Measurements from ENCODE around the gene LRIT2.

Gene LRIT2

DNA sequence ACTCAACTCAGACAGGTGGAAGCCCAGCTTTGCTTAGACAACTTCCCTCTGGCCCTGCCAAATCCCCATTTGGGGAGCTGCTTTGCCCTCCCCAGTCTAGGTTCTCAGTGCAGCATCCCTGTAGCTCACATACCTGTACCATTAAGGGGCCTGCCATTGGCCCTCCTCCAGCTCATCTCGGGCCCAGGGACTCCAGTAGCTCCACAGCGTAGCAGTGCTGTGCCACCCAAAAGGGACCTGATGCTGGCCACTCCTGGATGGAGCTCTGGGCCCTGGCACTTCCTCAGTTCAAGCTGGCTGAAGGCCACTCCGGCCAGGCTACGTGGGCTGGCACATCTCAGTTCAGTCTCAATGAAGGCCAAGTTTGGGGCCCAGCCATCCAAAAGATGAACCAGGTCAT, 8.6 kb upstream of the LRIT2 start:
- no peaks in the 10 kb centered on the region for H3K36me3 ChIP-seq (ENCODE audit: insufficient read depth, low read length)
- peaks cover 4% of the 10 kb centered on the region for H3K9me3 ChIP-seq (ENCODE audit: low read length)
- no peaks in the 10 kb centered on the region for H3K27me3 ChIP-seq (ENCODE audit: insufficient read depth, low read length)
- H2AFZ ChIP-seq (ENCODE audit: low read depth, low read length): no peak overlapping the region
- H3K4me1 ChIP-seq (ENCODE audit: insufficient read depth, low read length): no peaks in the 10 kb centered on the region
- H3K4me3 ChIP-seq (ENCODE audit: low read length): no peak overlapping the region

DNA sequence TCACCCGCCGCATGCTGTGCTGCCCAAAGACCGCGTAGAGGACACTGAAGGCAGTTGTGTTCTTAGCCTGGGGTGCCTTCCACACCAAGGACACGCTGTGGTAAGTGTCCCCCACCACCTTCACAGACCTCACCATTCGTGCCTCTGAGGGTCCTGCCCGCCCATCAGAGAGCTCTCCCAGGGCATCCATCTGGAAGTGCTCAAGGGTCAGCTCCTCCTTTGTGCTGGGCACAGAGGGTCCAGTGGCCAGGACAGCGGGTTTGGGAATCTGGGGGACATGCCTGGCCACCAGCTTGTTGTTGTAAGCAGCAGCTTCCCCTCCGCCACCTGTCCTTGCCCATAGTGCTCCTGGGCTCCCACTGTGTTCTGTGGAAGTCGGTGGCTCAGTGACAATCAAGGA, 7.0 kb upstream of the LRIT2 start:
- no peak overlapping the region for H2AFZ ChIP-seq (ENCODE audit: low read depth, low read length)
- H3K4me3 ChIP-seq (ENCODE audit: low read length): no peak overlapping the region
- H3K4me1 ChIP-seq (ENCODE audit: insufficient read depth, low read length): no peaks in the 10 kb centered on the region
- no peaks in the 10 kb centered on the region for H3K27me3 ChIP-seq (ENCODE audit: insufficient read depth, low read length)
- H3K36me3 ChIP-seq (ENCODE audit: insufficient read depth, low read length): no peaks in the 10 kb centered on the region
- H3K9me3 ChIP-seq (ENCODE audit: low read length): peaks cover under 1% of the 10 kb centered on the region

DNA sequence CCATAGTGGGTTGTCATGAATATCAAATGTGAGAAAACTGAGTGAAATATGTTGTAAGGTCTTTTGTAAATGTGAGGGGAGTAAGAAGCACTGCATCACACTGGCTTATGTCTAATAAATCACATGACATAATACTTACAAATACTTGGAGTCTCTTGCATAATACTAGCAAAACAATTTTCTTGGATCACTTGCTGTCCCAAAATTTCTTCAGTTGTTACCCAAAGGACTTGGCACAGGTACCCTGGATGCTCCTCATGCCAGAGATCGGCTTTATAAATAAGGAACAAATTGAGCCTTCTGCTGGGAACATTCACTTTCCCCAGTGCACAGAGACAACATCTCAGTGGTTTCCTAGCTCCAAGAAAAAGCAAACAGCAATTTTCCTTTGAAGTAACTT, 5.0 kb upstream of the LRIT2 start:
- Histone ChIP-seq H3K4me1 (ENCODE audit: insufficient read depth, low read length) (no peaks in the 10 kb centered on the region), H3K9me3 (ENCODE audit: low read length) (no peaks in the 10 kb centered on the region), H2AFZ (ENCODE audit: low read depth, low read length) (no peak overlapping the region), H3K4me3 (ENCODE audit: low read length) (no peak overlapping the region), H3K36me3 (ENCODE audit: insufficient read depth, low read length) (no peaks in the 10 kb centered on the region), H3K27me3 (ENCODE audit: insufficient read depth, low read length) (peaks cover 3% of the 10 kb centered on the region)

DNA sequence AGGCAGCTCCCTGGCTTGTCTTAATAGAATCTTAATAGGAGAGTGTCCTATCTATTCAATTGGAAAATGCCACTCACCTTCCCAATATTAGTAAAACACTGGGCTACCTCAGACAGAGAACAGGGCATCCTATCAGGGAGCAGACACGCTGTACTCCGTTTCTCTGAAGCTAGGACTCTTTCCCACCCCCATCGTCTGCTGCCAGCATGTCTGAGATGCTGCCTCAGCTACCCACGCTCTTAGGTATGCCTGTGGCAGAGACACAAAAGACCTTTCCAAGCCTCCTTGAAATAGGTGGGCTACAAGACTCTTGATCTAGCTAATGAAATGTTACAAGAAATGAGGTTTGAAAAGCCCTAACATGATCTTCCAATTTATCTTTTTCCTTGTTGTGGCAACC, 2.5 kb upstream of the LRIT2 start:
- Histone ChIP-seq H3K4me3 (ENCODE audit: low read length) (no peak overlapping the region), H3K36me3 (ENCODE audit: insufficient read depth, low read length) (no peaks in the 10 kb centered on the region), H2AFZ (ENCODE audit: low read depth, low read length) (no peak overlapping the region), H3K9me3 (ENCODE audit: low read length) (no peaks in the 10 kb centered on the region), H3K4me1 (ENCODE audit: insufficient read depth, low read length) (no peaks in the 10 kb centered on the region), H3K27me3 (ENCODE audit: insufficient read depth, low read length) (peaks cover 3% of the 10 kb centered on the region)

DNA sequence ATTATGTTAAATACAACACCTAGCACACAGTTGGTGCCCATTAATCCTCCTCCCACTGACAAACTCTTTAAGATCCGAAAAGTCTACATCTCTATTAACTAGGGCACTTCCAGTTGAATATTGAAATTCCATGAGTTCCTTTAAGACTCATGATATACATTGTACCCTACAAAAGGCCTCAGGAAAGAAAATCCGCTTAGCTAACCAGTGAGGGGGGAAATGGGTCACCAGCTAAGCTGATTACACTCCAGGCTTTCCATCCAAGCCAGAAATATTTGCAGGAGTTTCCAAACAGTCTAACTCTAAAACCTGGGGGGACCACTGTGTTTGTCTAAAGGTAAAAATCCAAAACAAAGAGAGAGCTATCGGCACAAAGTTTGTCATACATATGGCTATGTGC, 1.3 kb upstream of the LRIT2 start:
- Histone ChIP-seq H3K9me3 (ENCODE audit: low read length) (no peaks in the 10 kb centered on the region), H3K4me3 (ENCODE audit: low read length) (no peak overlapping the region), H3K4me1 (ENCODE audit: insufficient read depth, low read length) (no peaks in the 10 kb centered on the region), H2AFZ (ENCODE audit: low read depth, low read length) (no peak overlapping the region), H3K27me3 (ENCODE audit: insufficient read depth, low read length) (peaks cover 3% of the 10 kb centered on the region), H3K36me3 (ENCODE audit: insufficient read depth, low read length) (no peaks in the 10 kb centered on the region)

DNA sequence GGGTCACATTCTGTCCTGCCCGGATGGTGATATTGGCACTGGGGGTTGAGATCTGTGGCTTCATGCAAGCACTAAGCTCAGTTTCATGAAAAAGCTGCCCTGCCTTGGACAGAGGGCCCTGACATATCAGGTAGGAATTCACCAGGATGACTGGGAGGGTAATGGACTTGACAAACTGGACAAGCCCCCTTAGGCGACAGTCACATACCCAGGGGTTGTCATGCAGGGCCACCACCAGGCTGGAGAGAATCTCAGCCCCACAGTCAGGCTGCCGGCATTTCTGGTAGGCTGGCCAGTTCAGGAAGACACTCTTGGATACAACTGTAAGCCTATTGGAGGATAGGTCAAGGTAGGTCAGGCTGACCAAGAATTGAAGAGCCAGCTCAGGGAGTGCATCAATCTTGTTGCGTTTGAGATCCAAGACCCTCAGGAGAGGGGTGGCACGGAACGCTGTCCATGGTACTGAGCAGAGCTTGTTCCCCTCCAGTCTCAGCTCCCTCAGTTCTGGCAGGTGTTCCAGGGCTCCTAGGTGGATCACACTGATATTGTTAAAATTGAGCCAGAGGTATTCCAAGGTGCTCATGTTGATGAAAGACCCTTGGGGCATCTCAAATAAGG, 824 bp downstream of the LRIT2 start:
- Histone ChIP-seq H3K27me3 (ENCODE audit: insufficient read depth, low read length) (peaks cover 3% of the 10 kb centered on the region), H3K9me3 (ENCODE audit: low read length) (no peaks in the 10 kb centered on the region), H3K36me3 (ENCODE audit: insufficient read depth, low read length) (no peaks in the 10 kb centered on the region), H3K4me3 (ENCODE audit: low read length) (no peak overlapping the region), H2AFZ (ENCODE audit: low read depth, low read length) (no peak overlapping the region), H3K4me1 (ENCODE audit: insufficient read depth, low read length) (no peaks in the 10 kb centered on the region)

DNA sequence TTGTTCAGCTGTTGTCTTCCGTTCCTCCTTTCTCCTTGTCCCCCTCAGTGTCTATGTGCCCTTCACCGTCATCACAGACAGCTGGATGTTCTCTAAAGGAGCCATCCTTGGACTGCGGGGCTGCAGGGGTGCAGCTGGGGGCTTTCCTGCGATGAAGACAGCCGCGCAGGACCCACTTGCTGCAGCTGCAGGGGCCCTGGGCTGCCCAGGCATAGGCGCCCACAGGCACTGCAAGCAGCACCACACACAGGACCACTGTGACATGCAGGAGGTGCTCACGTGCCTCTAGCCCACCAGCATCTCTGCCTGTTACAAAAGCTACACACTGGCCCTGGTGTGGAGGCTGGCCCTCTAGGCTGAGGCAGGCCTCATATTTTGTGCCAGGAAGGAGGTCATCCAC, 3.4 kb downstream of the LRIT2 start:
- H3K9me3 ChIP-seq (ENCODE audit: low read length): no peaks in the 10 kb centered on the region
- peaks cover 10% of the 10 kb centered on the region for H3K27me3 ChIP-seq (ENCODE audit: insufficient read depth, low read length)
- H3K4me1 ChIP-seq (ENCODE audit: insufficient read depth, low read length): no peaks in the 10 kb centered on the region
- no peaks in the 10 kb centered on the region for H3K36me3 ChIP-seq (ENCODE audit: insufficient read depth, low read length)
- no peak overlapping the region for H2AFZ ChIP-seq (ENCODE audit: low read depth, low read length)
- H3K4me3 ChIP-seq (ENCODE audit: low read length): no peak overlapping the region

DNA sequence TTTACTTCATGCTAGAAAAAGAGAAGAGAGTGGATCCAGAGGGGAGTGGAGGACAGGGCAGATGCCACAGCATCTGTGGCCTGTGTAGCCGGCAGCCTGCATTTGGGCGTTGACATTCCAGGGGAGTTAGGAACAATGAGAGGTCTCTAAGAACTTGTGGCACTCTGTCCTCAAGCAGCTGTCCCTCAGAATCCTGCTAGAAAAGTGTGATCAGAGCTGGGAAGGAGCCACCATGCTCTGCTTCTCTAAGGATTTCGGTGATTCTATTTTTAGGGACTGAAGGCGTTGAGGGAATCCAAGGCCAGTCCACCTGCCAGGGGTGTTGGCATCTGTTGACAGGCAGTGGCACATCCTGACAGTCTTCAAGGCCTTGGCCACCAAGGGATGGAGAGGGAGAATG, 7.6 kb downstream of the LRIT2 start:
- peaks cover 8% of the 10 kb centered on the region for H3K27me3 ChIP-seq (ENCODE audit: insufficient read depth, low read length)
- H3K4me3 ChIP-seq (ENCODE audit: low read length): no peak overlapping the region
- H3K36me3 ChIP-seq (ENCODE audit: insufficient read depth, low read length): no peaks in the 10 kb centered on the region
- H3K4me1 ChIP-seq (ENCODE audit: insufficient read depth, low read length): no peaks in the 10 kb centered on the region
- H2AFZ ChIP-seq (ENCODE audit: low read depth, low read length): no peak overlapping the region
- H3K9me3 ChIP-seq (ENCODE audit: low read length): no peaks in the 10 kb centered on the region

DNA sequence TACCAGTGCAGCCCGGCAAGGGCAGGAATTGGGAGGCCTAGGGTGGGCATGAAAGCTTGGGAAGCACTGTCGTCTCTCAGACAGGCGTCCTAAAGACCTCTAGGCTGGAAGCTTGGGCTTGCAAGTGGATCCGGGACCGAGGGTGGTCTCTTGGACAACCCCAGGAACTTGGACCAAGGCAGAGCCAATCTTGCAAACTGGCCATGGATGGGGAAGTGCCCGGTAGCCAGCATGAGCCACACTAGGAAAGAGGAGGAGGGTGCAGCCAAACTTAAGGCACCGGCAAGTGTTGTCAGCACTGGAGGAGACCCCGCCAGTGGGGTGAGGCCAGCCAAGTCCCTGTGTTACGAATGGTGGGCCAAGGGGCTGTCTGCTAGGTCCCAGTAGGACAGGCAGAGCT, 8.5 kb downstream of the LRIT2 start:
- Histone ChIP-seq H3K4me1 (ENCODE audit: insufficient read depth, low read length) (no peaks in the 10 kb centered on the region), H3K27me3 (ENCODE audit: insufficient read depth, low read length) (peaks cover 8% of the 10 kb centered on the region), H3K9me3 (ENCODE audit: low read length) (no peaks in the 10 kb centered on the region), H3K4me3 (ENCODE audit: low read length) (no peak overlapping the region), H3K36me3 (ENCODE audit: insufficient read depth, low read length) (no peaks in the 10 kb centered on the region), H2AFZ (ENCODE audit: low read depth, low read length) (no peak overlapping the region)

DNA sequence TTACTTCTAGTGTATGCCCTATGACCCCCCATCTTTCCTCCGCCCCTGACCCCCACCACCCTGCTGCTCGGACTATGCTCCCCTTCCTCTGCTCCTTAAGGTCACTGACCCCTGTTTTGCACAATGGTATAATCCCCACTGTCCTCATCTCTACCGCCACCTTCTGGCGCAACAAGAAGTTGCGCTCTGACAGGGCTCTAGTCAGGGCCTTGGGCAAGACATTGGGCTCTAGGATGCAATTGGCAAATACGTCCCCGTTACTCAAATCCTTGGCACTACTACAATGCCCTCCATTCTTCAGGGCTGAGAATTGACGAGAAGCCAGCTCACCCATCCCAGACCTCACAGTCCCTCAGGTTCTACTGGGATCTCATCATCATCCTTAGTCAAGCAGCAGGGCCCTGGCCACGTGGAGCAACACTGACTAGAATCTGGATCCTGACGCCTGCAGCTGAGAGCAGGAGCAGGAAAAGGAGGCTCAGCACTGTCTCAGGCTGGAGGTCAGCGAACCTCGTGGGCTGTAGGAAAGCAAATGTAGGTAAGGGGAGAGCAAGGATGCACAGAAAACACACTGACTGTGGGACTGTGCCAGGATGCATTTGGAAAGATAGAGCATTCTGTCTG, 10.6 kb downstream of the LRIT2 start:
- H2AFZ ChIP-seq (ENCODE audit: low read depth, low read length): no peak overlapping the region
- H3K27me3 ChIP-seq (ENCODE audit: insufficient read depth, low read length): peaks cover 10% of the 10 kb centered on the region
- no peaks in the 10 kb centered on the region for H3K36me3 ChIP-seq (ENCODE audit: insufficient read depth, low read length)
- no peaks in the 10 kb centered on the region for H3K9me3 ChIP-seq (ENCODE audit: low read length)
- H3K4me3 ChIP-seq (ENCODE audit: low read length): no peak overlapping the region
- H3K4me1 ChIP-seq (ENCODE audit: insufficient read depth, low read length): no peaks in the 10 kb centered on the region

DNA sequence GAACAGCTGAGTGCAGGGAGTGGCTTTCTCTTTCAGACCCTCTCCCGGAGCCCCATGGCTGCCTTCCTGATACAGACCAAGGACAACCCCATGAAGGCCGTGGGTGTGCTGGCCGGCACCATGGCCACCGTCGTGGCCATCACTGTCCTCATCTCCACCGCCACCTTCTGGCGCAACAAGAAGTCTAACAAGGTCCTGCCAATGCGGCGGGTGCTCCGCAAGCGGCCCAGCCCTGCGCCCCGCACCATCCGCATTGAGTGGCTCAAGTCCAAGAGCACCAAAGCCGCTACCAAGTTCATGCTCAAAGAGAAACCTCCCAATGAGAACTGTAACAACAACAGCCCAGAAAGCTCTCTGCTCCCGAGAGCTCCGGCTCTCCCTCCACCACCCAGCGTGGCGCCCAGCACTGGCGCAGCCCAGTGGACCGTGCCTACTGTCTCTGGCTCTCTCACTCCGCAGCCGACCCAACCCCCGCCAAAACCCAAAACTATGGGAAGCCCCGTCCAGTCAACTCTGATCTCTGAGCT, 11.2 kb downstream of the LRIT2 start:
- Histone ChIP-seq H3K9me3 (ENCODE audit: low read length) (no peaks in the 10 kb centered on the region), H2AFZ (ENCODE audit: low read depth, low read length) (no peak overlapping the region), H3K4me1 (ENCODE audit: insufficient read depth, low read length) (no peaks in the 10 kb centered on the region), H3K36me3 (ENCODE audit: insufficient read depth, low read length) (no peaks in the 10 kb centered on the region), H3K27me3 (ENCODE audit: insufficient read depth, low read length) (peaks cover 10% of the 10 kb centered on the region), H3K4me3 (ENCODE audit: low read length) (no peak overlapping the region)

DNA sequence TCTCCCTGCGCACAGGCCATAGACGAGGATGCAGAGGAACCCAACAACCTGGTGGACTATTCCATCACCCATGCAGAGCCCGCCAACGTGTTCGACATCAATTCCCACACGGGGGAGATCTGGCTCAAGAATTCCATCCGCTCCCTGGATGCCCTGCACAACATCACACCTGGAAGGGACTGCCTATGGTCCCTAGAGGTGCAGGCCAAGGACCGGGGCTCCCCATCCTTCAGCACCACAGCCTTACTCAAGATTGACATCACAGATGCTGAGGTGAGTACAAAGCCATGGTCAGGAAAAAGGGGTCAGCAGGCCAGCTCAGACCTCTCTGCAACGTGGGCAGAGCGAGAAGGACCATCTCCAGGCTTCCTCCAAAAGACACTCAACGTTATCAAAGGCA, 12.3 kb downstream of the LRIT2 start:
- peaks cover 10% of the 10 kb centered on the region for H3K27me3 ChIP-seq (ENCODE audit: insufficient read depth, low read length)
- H3K9me3 ChIP-seq (ENCODE audit: low read length): no peaks in the 10 kb centered on the region
- no peaks in the 10 kb centered on the region for H3K36me3 ChIP-seq (ENCODE audit: insufficient read depth, low read length)
- no peak overlapping the region for H2AFZ ChIP-seq (ENCODE audit: low read depth, low read length)
- no peak overlapping the region for H3K4me3 ChIP-seq (ENCODE audit: low read length)
- H3K4me1 ChIP-seq (ENCODE audit: insufficient read depth, low read length): no peaks in the 10 kb centered on the region

DNA sequence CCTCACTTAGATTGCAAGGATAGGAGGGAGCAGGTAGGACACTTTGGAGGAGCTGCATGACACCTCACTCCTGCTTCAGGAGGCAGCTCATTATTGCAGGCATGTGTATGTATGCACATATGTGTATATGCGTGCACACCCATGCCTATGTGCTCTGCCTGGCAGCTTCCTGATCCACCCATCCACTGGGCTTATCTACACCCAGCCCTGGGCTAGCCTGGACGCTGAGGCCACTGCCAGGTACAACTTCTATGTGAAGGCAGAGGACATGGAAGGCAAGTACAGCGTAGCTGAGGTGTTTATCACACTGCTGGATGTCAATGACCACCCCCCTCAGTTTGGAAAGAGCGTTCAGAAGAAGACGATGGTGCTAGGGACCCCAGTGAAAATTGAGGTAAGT, 13.3 kb downstream of the LRIT2 start:
- Histone ChIP-seq H3K4me3 (ENCODE audit: low read length) (no peak overlapping the region), H3K27me3 (ENCODE audit: insufficient read depth, low read length) (peaks cover 4% of the 10 kb centered on the region), H2AFZ (ENCODE audit: low read depth, low read length) (no peak overlapping the region), H3K36me3 (ENCODE audit: insufficient read depth, low read length) (no peaks in the 10 kb centered on the region), H3K9me3 (ENCODE audit: low read length) (no peaks in the 10 kb centered on the region), H3K4me1 (ENCODE audit: insufficient read depth, low read length) (no peaks in the 10 kb centered on the region)

DNA sequence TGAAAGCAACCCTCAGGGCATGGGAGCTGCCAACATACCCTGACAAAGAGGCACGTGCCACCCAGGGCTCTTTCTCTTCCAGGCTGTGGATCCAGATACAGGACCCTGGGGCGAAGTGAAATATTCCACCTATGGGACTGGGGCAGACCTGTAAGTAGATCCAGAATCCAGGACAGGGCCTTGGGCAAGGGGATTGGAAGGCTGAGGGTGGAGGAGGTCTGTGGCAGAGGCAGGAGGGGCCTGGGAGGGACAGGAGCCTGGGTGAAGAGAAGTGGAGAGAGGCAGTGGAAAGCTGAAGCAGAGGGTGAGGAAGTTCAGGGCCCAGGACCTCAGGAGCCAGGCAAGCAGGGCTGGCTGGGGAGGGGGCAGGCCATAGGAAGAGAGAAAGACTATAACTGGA, 13.8 kb downstream of the LRIT2 start:
- Histone ChIP-seq H3K4me3 (ENCODE audit: low read length) (no peak overlapping the region), H3K9me3 (ENCODE audit: low read length) (no peaks in the 10 kb centered on the region), H3K27me3 (ENCODE audit: insufficient read depth, low read length) (peaks cover 2% of the 10 kb centered on the region), H3K4me1 (ENCODE audit: insufficient read depth, low read length) (no peaks in the 10 kb centered on the region), H2AFZ (ENCODE audit: low read depth, low read length) (no peak overlapping the region), H3K36me3 (ENCODE audit: insufficient read depth, low read length) (no peaks in the 10 kb centered on the region)

All from neuron (in vitro differentiated cells).